Mesenteric fat pad (tissue), 1 donor: ENCODE measurements around the gene FBXO44. TPM values are rescaled to one million over a fixed set of nuclear protein-coding genes. Genes with fewer than 3 reads are reported as not detected.

ENCODE experiments used
- DNase-seq: peaks from one replicate; pipeline ENCODE4 v3.0.0-alpha.2; 2020; ENCODE audit warnings: low spot score
- total RNA-seq: library from RNA; stranded (reverse); fragmentation: NEBNext Ultra II Directional; extraction: Animal tissue kit (Norgen Biotek cat#: 25700); gene quantifications from one replicate; pipeline ENCODE4 v1.2.1, GENCODE V29; 2021
- donor health status: DM: yes; HTN: yes; CAD: no.

FBXO44 gene
- total RNA-seq, 1 donor from 2014 or later = 12.1 TPM

DNA sequence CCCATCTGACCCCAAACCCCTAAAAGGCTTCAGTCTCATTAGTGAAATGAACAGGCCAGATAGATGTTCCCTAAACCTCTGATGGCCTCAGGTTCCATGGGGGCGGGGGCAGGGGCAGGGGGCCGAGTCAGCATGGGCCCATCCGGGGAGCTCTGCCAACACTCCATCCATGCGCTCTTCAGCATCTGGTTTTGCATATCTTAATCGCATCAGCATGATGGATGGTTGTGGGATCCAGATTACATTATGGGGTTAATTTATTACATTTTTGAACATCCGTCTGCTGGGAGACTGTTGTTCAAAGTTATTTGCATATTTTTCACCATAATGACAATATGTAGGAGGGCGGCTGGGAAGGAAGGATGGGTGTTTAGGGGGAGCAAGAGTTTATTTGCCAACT is 29.4 kb downstream of the FBXO44 start:
- no peak for DNase-seq

- DNase-seq = no peak
Observed at GRCh38 chr1:11685210-11685752, 30.6 kb downstream of the FBXO44 start.

- no peak for DNase-seq
Observed at GRCh38 chr1:11688506-11688905, 33.8 kb downstream of the FBXO44 start.

GRCh38 chr1:11690397-11691301 is 36.0 kb downstream of the FBXO44 start:
- no peak for DNase-seq

DNA sequence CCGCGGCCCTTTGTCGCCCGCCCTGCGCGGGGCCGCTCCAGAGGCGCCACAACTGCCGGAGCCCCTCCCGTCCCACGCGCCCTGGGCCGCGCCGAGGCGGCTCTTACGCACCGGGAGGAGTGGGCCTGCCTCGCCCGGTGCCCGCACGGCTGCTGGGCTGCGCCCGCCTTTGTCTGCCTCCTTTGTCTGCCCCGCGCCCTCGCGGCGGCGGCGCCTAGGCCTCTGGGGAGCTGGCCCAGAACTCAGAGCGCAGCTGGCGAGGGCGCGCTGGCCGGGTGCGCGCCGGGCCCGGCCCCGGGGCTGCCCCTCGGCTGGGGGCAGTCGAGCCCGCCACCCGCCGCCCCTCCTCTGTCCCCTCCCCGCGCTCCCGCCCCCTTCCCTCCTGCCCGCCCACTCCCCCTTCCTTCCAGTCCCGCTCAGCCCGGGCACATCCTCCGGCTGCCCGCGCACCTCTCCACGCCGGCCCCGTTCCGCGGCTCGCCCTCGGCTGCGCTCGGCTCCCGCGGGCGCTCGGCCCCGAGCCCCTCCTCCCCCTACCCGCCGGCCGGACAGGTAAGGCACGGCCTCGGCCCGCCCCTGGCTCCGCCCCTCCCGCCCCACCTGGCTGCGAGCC is 36.7 kb downstream of the FBXO44 start, which contains the start of gene DRAXIN:
Gene DRAXIN (plus strand): TSS at position 409 of the 613 bp plus-strand sequence. CDS start 14,549 bp downstream, outside the sequence.
- DNase-seq = no peak

DNA sequence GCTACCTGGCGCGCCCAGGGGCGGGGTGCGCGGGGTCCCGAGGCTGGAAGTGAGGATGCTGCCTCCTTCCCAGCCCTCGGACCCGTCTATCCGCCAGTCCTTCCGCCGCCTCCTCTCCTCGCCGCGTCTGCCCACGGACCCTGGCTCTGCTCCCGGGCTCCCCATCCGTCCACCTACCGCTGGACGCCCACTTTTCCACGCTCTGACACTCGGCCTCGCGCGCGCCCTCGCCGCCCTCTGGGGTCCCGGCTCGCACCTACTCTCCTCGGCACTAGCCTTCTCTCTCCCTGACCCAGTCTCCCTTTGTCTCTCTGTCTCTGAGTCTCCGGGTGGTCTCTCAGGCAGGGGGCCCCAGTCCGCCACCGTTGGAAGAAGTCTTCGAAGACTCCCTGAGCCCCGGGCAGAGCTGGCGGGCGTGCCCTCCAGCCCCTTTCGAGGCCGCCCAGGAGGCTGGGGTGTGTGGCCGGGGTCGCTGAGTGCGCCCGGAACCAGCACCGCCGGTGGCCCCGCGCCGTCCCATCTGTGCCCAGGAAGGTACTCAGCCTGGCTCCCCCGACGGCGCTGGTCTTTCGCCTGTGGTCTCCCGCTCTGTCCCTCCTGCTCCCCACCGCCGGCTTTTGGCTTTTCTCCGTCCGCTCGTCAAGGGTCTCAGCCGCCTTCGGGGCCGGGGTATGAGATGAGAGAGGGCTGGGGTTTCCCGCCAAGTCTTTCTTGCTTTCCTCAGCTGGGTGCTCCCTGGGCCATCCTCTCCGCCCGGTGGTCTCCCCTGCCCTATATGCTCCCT is 37.4 kb downstream of the FBXO44 start:
- DNase-seq = no peak

DNA sequence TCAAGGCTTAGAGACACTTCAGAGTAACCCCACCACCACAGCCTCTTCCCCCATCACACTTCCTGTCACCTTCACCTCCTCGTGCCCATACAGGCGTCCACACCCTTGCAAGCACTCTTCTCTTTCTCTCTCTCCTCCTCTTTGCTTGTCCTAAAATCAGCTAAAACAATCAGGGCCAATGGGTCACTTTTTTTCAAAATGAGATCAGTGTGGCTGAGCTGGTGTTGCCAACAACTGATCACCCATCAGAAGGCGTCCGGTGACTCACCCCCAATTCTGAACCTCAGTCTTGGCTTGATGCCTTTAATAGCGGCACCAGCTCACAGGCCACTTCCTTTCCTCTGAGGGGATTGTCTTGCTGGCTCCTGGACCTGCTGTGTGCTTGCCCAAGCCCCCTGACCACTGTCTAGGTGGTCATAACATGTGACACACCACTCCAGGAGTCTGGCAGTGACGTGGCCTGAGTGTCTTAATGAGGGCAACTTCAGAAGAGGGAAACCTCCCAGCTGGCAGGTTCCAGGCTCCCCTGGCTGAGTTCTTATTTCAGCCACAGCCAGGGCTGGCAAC is 38.4 kb downstream of the FBXO44 start:
- DNase-seq = no peak

GRCh38 chr1:11693917-11694316 is 39.2 kb downstream of the FBXO44 start:
- no peak for DNase-seq

DNA sequence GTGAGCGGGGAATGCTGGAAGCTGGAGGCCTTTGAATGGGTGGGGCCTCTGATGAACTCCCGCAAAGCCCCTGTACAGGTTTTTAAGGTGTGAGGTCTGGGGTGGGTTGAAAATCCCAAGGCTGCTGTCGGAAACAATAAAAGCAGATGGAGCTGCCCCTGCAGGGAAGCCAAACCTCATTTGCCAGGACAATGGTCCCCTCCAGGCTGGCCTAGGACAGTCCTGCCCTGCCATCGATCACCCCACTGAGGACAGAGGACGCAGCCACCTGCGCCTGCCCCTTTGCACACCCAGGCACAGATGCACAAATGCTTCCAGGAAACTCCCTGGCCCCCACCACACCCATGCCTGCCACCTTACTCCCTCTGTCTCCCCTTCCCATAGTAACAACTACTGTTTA is 41.2 kb downstream of the FBXO44 start:
- no peak for DNase-seq

GRCh38 chr1:11697188-11697892 is 42.7 kb downstream of the FBXO44 start:
- no peak for DNase-seq

- no peak for DNase-seq
Observed at GRCh38 chr1:11697893-11698210, 43.2 kb downstream of the FBXO44 start.

DNA sequence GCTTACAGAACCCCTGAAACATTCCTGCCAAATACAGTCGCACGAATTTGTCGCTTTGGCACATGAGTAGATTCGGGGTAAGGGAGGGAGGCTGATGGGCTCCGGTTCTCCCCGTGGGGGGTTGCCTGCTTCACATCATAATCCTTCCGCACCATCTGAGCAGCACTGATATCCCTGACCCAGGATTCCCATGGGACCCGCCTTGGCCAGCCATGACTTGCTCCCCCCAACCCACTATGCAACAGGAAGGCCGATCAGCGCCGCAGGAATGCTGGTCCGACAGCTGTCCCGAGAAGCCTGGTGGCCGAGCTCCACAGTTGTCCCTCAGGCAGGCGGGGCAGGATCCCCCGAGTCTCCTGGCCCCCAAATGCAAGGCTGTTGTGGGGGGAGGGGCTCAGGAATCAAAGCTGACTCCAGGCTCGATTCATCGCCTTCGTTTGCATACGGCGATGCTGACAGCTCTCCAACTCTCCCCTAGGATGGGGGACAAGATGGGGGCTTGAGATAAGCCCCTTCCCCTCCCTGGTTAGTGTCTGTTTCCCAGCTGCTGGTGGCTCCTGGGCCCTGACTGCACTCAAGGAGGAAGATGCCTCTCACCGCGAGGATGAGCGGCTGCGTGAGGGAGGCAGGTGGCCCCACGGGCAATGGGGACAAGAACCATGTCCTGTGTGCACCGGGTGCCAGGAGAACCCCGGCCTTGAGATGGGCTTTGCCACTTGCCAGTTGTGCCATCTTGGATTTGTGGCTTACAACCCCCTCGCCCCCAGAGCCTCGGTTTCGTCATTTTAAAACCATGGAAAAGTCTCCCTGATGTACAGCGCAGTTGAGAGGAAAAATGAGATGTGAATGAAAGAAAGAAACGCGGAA is 46.2 kb downstream of the FBXO44 start:
- no peak for DNase-seq

- DNase-seq = no peak
Observed at GRCh38 chr1:11701551-11701961, 46.9 kb downstream of the FBXO44 start.

DNA sequence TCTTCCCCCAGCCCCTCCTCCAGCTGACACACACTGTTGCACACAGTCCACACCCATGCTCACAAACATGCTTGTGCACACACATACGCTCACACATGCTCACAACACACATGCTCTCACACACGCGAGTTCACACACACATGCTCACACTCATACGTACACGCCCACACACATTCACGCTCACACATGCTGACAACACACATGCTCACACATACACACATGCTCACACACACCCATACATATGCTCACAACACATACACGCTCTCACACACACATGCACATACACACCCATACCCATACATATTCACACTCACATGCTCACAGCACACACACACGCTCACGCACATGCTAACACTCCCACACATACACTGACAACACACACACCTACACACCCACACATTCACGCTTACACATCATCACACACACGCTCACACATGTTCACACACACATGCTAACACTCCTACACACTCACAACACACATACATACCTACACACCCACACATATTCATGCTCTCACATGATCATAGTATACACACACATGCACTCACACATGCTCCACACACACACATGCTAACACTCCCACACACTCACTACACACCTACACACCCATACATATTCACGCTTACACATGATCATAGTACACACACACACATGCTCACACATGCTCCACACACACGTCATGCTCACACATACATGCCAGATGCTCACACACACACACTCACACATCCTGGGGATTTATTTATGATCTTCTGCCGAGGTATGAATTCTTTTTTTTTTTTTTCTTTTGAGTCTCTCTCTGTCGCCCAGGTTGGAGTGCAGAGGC is 47.5 kb downstream of the FBXO44 start:
- no peak for DNase-seq

GRCh38 chr1:11703357-11704193 is 48.9 kb downstream of the FBXO44 start:
- DNase-seq = no peak

DNA sequence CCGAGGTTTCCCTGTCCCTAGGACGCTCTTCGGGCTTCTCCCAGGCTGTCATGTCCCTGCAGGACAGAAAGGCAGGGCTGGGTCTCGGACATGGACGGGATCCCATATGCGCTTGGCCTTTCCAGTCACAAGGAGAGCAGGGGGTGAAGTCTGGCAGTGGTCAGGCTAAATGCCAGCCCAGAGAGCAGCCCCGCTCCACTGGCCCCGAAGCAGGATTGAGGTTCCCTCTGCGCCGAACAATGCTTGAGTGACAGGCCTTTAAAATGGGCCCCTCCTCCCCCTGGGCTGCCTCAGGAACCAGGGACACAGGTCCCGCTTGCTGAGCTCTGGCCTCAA is 49.5 kb downstream of the FBXO44 start:
- no peak for DNase-seq

GRCh38 chr1:11704691-11705475 is 50.2 kb downstream of the FBXO44 start:
- DNase-seq = no peak
